GM19395 (cell line): ENCODE results near the gene PRSS12.
A peak's percentile ranks its signal among the peaks of the same experiment; 100 is the strongest.
"Not testable (repeated sequence)": the region's sequence is repeated elsewhere in the genome, so short reads cannot be mapped to it uniquely, and the experiment has no call there.

Experiments used
- ATAC-seq: cut with Tn5 transposase; IDR thresholded peaks from one replicate; pipeline ENCODE4 v1.9.1; 2021; ENCODE audit warnings: mild to moderate bottlenecking, moderate library complexity; ENCODE audit not compliant: unreplicated experiment

Gene PRSS12, protein sequence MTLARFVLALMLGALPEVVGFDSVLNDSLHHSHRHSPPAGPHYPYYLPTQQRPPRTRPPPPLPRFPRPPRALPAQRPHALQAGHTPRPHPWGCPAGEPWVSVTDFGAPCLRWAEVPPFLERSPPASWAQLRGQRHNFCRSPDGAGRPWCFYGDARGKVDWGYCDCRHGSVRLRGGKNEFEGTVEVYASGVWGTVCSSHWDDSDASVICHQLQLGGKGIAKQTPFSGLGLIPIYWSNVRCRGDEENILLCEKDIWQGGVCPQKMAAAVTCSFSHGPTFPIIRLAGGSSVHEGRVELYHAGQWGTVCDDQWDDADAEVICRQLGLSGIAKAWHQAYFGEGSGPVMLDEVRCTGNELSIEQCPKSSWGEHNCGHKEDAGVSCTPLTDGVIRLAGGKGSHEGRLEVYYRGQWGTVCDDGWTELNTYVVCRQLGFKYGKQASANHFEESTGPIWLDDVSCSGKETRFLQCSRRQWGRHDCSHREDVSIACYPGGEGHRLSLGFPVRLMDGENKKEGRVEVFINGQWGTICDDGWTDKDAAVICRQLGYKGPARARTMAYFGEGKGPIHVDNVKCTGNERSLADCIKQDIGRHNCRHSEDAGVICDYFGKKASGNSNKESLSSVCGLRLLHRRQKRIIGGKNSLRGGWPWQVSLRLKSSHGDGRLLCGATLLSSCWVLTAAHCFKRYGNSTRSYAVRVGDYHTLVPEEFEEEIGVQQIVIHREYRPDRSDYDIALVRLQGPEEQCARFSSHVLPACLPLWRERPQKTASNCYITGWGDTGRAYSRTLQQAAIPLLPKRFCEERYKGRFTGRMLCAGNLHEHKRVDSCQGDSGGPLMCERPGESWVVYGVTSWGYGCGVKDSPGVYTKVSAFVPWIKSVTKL

GRCh38 chr4:118352843-118353533 is at the start of gene PRSS12:
Gene PRSS12, minus strand, starts transcription at chr4:118353003. Its CDS starts 283 bp downstream, at chr4:118352720.
- peak; percentile 98 for ATAC-seq

DNA sequence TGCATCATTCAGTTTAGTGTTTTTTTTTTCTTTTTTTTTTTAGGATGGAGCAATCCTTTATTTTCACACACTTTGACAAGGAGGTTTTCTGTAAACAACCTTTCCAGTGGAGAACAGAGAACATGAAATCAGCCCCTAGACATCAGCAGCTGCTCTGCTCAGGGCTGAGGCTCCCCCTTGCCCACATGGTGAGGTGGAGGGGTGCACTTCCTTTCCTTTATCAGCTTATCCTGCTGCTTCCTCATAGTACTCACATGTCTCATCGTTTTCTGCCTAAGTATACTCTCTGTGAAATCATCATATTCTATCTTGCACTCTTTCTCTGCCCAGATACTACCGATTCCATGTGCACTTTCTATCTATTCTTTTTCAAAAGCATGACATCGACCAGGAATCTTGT is 47.6 kb upstream of the PRSS12 start:
- ATAC-seq: no peak

- not testable (repeated sequence) for ATAC-seq
These were observed 47.1 kb upstream of the PRSS12 start for GRCh38 chr4:118399883-118400282.

- ATAC-seq: peak; percentile 92
These were observed 45.7 kb upstream of the PRSS12 start for GRCh38 chr4:118398226-118399090.

GRCh38 chr4:118397623-118397979 is 44.8 kb upstream of the PRSS12 start:
- ATAC-seq: no peak

DNA sequence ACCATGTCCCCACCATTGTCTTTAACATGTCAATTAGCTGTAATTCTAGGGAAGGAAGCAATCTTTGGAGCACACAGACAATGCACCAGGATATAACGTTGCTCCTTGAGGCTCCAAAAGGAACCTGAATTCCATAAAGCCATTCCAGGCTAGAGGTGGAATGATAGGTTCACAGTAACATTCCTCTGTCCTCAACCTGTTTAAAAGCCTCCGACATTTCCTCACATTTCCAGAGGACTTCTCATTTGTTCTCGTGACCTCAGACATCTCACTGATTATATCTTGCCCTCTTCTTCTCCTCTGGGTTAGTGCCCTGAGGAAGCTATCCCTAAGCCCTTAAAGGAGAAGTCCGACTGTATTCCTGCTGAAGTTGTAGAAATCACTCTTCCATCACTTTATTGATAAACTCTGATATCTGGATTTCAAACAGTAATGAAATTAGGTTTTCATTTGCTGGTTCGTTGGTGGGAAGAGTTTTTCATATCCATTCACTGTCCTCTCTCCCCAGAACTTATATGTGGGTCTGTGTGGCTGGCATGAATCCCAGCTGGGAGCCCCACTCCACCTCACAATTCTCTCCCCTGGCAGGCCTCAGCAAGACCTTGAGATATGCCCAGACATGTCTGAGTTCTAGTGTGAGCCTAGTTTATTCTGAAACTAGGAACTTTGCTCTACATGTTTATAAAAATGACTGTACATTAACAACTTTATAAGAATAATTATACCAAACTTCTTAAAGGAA is 44.2 kb upstream of the PRSS12 start:
- no peak for ATAC-seq

DNA sequence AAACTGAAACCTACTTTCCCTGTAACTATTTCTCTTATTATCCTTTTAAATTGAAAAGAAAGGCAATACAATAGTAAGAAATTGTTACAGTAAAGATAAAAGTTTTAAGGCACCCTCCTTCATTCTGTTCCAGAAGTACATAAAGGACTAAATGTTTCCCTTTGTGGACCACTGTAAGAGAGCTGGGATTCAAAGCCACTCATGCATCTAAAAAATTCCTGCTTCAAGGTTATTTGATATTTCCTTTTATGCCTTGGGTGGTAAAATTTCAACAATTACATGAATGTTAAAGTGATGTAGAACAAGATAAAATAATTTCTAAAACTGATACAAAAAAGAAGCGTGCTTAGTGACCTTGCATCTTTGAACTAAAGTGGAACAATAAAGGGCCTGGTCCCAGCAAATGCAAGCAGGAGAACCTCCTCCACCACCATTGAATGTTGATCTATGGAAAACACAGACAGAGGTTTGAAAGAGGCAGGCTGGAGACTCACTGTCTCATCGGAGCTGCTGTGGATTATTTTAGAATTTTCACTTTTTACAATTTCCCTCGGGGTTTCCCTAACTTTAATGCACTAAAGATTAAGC is 42.3 kb upstream of the PRSS12 start:
- ATAC-seq: no peak

GRCh38 chr4:118392509-118392908 is 39.7 kb upstream of the PRSS12 start:
- ATAC-seq: not testable (repeated sequence)

DNA sequence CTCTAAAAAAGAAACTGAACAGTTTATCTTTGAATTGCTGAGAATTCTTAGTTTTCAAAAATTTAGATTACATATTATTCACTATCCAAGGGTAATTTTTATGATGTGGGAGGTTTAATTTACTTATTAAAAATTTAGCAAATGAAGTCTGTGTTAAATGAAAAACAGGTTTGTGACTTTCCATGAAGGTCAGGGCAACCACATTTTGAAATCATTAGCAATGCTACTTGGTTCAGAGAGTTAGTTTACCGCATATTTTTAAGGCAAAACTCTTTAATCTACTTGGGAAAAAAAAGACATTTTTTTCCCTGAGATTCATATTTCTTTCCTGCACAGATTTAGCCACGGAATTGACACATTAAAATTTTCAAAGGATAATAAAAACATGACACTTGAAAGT is 37.3 kb upstream of the PRSS12 start:
- ATAC-seq: no peak

DNA sequence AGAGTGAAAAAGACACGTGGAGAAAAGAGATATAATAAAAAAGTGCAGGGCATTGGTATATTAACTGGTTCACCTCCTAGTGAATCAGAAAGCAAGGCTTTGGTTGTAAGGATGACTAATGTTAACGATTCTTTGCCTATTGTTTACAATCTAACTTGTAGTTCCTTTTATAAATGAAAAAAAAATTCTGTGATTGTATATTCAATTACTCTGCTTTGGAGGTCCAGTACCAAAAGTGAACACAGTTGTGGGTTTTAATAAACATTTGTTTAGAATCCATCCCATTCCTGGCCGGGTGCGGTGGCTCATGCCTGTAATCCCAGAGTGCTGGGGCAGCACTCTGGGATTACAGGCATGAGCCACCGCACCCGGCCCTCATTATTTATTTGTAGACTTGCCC is 36.9 kb upstream of the PRSS12 start:
- ATAC-seq: no peak

DNA sequence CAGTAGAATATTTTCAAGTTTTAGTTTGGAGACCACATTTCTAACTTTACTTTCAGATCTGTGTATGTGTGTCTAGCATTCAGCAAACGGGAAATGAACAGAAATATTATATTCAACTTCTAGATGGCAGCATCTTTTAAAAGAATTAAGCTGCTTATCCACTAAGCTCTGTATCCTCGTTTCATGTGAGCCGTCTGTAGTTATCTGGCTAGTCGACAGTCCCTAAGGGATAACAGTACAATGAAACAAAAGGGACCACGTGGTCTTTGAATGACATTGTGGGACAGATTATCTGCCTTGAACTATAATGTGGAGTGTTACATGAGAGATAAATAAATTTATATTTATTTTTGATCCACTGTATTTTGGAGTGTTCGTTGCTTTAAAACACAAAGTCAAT is 35.8 kb upstream of the PRSS12 start:
- ATAC-seq: no peak

GRCh38 chr4:118381902-118382301 is 29.1 kb upstream of the PRSS12 start:
- ATAC-seq: no peak

DNA sequence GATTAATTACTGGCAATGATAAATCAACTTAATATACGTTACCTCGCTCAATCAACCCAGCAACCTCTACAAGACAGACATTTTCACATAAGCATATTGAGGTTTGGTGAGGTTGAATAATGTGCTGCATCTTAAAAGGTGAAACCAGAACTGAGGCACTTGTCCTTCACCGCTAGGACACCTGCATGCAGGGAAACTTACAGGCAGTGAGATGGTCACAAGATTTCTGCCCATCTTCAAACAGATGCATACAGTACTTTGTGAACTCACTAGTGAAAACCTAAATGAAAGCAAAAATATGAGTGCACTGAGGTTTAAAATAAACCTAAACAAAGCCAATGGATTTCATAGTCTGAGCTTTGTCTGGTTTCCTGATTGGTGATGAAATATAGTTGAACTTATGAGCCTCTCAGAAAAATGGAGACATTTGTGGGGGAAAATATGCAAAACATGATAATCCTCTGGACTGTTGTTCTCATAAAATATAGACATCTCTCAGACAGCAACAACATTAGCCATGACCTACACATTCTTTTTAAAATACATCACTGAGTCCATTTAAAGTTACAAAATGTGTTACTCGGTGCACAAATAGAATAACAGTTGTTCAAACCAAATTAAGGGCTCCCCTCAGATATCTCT is 20.9 kb upstream of the PRSS12 start:
- no peak for ATAC-seq

GRCh38 chr4:118372251-118372650 is 19.4 kb upstream of the PRSS12 start:
- ATAC-seq: no peak

DNA sequence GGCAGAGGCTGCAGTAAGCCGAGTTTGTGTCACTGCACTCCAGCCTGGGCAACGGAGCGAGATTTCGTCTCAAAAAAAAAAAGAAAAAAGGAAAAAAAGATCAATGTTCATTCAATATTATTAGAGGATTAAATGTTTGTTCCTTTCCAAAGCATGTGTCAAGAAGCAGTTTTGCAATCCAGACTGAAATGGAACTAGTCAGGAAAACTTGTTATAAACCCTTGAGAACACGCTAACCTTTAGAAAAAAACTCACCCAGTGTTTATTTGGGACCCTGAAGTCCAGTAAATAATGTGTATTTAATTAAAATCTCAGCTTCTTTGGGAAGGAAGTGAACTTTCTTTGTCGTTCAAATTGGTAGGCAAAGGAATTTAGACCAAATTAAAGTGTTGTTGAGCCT is 16.4 kb upstream of the PRSS12 start:
- no peak for ATAC-seq

- no peak for ATAC-seq
These were observed 15.1 kb upstream of the PRSS12 start for GRCh38 chr4:118367872-118368271.

DNA sequence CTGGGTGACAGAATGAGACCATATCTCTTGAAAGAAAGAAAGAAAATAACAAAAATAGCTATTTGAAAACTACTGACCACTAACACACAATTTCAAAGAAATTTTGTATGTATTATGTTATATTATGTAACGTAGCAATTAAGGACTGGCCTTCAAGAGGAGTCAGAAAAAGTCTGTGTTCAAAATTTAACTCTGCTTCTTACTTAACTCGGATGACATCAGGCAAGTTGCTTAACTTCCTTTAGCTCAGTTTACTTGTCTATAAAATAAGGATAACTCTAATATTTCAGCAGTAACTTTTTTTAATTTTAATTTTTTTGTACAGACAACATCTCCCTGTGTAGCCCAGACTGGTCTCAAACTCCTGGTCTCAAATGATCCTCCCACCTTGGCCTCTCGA is 14.6 kb upstream of the PRSS12 start:
- ATAC-seq: no peak

DNA sequence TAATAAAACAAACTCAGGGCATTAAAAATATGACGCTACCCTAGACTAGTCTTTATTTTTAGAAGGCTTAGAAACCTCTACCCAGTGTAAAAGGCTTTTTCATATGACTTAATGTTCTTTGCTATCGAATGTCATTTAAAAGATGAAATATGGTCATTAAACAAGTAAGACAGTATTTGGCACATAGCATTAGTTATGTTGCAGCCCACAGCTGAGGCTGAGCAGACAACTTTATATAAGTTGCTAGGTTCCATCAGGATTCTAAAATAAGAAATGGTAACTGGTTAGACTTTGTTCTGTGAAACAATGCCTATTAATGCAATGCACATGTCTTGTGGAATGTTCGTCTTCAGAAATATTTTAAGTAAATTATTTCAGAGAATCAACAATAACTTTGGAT is 10.4 kb upstream of the PRSS12 start:
- no peak for ATAC-seq

- no peak for ATAC-seq
These were observed 8.4 kb upstream of the PRSS12 start for GRCh38 chr4:118361192-118361591.
